Renal pelvis (tissue), 4 donors: ENCODE results near the gene FANCC. TPM values are rescaled to one million over a fixed set of nuclear protein-coding genes. Genes with fewer than 3 reads are reported as not detected.
"Not testable (repeated sequence)": the region's sequence is repeated elsewhere in the genome, so short reads cannot be mapped to it uniquely, and the experiment has no call there.

ENCODE experiments used
- DNase-seq: peaks from one replicate; pipeline ENCODE4 v3.0.0-alpha.2; 2013
- polyA plus RNA-seq, 3 donors: library from polyadenylated mRNA; unstranded; fragments of 120-200 nt; gene quantifications; one replicate each; pipeline ENCODE4 v1.2.1, GENCODE V29; 2013; ENCODE audit not compliant: insufficient read length in 3 of 3

The FANCC gene
- polyA plus RNA-seq, 3 donors, result 20.0 to 26.9 (median 26.2) TPM

DNA sequence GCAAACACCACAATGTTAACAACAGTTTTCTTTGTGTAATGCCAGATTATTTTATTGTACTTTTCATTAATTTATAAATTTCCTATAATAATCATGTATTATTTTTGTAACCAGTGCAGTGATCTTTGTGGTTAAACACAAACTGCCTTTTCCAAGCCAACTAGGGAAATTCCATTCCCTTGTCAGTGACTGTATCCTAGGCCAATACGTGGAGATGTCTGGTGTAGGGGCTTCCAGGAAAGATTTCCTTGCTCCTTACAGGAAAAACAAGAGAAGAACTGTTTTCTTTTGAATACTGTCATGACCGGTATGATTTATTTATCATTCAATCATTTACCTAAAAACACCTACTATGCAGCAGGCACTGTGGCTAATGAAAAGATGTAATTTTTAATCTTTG, 31.4 kb downstream of the FANCC start:
- DNase-seq, result no peak

DNA sequence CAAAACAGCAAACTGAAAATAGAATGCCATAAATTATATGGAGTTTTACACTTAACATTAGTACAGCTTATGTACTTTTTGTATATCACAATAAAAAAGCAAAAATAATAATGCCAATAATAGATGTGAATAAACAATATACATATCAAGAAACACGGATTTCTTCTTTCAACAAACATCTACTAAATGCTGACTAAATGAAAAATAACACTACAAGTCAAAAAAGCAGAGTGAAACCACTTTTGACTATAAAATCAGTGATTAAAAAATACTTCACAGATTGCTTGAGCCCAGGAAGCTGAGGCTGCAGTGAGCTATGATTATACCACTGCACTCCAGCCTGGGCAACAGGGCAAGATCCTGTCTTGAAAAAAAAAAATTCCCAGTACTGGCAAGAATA, 32.2 kb downstream of the FANCC start:
- no peak for DNase-seq

DNA sequence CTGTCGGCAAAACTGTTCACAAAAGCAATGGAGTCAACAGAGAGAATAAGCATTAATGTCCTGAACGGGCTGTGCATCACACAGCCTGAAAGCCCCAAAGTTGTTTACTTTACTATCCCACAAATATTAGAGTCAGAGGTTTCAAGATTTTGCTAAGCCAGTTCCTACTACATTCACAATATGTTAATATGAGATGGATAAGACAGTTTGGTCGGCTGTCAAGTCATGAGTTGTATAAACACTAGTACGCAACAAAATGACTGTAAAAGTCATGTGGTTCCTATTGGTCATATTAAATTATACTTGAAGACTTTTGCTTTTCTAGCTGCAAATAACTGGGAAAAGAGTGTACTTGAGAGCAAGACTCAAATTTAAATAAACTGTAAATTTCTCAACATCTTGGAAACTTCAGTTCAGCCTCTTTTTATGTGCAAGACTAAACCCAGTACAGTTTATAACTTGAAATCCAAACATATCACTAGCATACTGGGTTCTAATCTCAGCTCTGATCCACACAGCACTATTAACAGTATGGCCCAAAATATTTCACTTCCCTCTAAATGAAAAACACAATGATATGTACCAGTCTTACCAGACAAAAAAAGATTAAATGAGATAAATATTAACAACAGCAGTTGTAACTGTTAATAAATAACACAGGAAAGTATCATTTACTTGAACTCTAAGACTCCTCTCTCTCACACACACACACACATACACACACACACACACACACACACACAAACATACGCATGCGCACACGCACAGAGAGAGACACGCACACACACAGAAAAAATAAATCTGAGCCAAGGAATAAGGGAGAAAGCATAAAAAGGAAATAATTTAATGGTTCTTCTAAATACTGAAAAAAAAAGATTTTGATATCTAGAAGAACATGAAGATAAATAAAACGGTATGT, 33.1 kb downstream of the FANCC start:
- DNase-seq, result no peak

DNA sequence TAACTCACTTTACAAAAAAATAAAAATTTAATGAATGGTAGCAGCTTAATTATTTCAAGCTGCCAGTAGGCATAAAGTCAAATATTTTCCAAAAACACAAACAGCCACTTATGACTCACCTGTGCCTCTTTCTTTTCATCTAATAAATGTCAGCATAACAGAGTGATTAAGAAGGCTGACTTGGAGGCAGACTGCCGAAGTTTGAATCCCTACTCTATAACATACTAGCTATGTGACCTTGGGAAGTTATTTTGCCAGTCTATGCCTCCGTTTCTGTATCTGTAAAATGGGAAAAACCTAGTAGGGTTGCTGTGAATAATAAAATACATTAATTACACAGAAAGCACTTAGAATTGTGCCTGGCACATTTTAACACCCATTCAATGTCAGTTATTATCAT, 33.8 kb downstream of the FANCC start:
- DNase-seq, result no peak

DNA sequence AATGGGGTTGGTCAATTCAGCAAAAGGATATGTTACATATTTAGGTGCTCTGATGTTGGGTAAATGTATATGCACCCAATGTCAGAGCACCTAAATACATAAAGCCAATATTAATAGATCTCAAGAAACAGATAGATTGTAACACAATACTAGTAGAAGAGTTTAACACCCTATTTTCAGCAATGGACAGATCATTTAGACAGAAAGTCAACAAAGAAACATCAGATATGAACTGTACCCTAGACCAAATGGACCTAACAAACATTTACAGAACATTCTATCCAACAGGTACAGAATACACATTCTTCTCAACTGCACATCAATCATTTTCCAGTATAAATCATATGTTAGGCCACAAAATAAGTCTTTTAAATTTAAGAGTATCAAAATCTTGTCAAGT, 35.2 kb downstream of the FANCC start:
- no peak for DNase-seq

DNA sequence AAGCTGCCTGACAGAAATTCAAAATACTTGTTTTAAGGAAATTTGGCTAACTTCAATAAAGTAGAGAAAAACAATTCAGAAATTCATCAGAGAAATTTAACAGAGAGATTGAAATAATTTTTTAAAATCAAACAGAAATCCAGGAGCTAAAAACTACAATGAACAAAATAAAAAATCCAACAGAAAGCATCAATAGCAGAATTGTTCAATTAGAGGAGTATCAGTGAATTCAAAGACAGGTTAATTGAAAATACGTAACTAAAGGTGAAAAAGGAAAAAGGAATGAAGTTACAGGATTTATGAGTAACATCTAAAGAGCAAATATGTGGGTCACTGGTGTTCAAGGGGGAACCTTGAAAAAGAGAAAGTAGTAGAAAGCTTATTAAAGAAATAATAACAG, 36.8 kb downstream of the FANCC start:
- no peak for DNase-seq

DNA sequence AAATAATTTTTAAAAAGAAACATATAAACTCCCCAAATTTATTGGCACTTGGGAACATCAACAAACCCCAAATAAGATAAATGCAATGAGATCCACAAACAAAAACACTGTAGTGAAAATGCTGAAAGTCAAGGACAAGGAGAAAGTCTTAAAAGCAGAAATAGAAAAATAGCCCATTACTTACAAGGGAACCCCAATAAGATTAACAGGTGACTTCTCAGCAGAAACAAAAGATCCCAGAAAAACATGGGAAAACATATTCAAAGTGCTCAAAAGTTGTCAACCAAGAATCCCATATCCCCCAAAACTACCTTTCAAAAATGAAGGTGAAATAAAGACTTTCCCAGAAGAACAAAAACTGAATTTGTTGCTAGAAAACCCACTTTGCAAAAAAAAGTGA, 40.0 kb downstream of the FANCC start:
- no peak for DNase-seq

DNA sequence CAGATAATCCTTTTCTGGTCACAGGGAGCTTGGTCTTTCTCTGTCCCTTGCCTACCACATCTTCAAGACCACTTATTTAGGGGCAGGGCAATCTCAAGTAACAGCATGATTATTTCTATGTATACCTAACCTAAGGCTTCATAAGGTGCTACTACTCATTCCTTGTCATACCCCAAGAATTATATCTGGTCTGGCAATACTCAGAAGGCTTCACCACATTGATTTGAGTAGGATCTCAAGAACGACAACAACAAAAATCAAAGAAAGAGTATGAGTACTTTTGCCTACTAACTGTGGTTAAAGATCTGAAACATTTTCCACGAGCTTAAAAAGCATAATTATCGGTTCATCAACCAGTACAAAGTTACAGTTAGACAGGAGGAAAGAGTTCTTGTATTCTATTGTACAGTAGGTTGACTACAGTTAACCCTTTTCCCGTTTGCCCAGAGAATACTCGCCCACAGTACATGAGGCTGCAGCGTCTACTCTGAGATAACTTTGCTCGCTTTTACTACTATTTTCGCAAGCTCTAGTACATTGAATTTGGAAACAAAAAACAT, 41.0 kb downstream of the FANCC start:
- no peak for DNase-seq

DNA sequence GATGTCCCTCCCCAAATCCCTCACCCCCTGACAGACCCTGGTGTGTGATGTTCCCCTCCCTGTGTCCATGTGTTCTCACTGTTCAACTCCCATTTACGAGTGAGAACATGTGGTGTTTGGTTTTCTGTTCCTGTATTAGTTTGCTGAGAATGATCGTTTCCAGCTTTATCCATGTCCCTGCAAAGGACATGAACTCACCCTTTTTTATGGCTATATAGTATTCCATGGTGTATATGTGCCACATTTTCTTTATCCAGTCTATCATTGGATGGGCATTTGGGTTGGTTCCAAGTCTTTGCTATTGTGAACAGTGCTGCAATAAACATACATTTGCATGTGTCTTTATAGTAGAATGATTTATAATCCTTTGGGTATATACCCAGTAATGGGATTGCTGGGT, 43.3 kb downstream of the FANCC start:
- DNase-seq, result not testable (repeated sequence)

DNA sequence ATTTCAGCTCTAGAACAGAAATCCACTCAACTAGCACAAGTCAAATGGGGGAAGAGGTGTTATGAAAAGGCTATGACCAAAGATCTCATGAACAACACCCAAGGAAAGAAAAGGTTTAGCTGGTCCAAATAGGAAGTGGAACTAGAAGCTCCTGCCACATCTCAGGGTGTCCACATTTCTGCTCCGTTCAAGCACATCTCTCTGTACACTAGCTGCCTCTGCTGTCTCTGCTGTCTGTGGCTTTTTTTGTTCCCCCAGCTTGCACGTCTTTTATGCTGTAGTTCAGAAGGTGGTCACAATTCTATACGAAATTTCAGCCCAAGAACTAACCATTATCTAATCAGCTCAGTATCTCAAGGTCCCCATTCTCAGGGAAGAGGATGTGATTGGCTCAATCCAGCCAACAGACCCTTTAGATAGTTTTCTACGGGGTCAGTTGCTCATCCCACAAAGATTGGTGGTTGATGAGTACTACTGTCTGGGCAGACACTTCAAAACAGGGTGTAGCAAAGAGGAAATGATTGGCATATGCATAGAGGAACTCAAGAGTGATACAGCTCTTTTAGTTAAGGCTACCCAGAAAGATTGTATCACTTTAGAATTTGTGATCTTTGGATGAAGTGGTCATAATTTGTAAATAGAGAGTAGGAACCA, 44.0 kb downstream of the FANCC start:
- no peak for DNase-seq

DNA sequence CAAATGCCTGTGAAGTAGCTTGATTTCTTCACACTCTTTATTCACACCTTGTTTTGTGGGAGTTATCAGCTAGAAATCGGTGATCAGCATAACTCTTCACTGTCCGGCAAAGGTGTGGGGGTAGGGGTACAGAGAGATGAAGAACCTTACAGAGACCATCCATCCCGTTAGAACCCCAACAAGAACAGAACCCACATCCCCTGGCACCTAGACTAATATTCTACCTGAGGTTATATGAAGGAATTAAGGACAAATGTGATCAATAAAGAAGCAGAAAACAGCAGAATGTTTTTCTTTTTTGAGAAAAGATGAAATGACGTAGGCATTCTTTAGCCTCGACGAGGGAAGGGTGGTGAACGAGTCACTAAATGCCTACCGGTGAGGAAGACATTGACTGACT, 44.7 kb downstream of the FANCC start:
- DNase-seq, result no peak

DNA sequence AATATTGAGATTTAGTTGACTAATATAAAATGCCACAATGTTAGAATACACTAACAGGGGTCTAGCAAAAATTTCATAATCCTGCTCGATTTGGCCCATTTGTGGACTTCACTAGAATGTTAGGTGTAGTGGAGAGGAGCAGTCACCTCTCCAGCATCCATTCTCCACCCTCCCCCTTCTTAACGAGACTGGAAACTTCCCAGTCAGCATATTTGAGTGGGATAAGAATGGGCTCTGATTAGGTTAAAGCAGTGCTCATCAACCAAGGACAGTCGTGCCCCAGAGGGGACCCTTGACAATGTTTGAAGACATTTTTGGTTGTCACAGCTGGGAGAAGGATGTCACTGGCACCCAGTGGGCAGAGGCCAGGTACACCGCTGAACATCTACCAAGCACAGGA, 46.7 kb downstream of the FANCC start:
- DNase-seq, result no peak

DNA sequence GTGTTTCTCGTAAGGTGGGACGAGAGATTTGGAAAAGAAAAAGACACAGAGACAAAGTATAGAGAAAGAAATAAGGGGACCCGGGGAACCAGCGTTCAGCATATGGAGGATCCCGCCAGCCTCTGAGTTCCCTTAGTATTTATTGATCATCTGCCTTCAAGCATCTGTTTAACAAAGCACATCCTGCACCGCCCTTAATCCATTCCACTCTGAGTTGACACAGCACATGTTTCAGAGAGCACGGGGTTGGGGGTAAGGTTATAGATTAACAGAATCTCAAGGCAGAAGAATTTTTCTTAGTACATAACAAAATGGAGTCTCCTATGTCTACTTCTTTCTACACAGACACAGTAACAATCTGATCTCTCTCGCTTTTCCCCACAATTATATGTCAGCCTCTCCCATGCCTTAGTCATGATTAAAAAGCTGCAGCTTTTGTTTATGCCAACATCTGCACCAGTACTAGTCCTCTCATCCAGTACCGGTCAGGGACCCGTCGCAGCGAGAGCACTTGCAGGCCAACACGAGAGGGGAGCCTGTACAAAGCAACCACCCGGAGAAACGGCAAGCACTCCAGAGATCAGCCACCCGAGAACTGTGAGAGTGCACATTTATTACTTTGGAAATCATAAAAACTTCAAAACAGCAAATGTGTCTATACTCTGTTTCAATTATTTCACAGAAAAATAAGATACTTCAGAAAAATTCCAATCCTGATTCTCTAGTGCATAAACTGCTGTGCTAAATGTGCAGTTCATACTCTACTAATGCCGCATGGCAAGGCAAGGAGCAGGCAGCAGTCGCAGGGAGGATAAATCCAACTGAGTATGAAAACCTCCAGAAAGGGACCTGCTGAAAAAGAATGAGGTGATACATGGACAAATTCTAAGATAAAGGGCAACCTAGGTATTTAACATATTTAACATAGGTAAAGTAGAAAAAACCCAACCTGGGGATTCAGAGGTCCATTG, 47.4 kb downstream of the FANCC start:
- not testable (repeated sequence) for DNase-seq

DNA sequence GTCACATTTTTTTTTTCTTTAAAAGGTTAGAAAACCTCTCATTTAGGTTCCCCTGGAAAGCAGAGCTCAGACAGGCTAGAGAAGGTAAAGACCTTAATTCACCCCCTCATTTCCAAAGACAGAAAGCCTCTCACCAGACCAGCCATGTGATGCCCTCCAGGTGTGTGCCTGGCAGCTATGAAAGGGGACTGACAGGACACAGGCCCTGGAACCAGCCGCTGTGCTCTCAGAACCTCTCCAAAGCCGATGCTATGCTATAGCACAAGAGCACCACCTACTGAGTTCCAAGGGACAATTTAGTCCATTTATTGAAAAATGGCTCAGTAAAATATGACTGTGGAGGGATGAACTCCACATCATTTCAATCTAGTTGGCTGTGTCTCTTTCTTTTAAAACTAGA, 48.8 kb downstream of the FANCC start:
- DNase-seq, result no peak

DNA sequence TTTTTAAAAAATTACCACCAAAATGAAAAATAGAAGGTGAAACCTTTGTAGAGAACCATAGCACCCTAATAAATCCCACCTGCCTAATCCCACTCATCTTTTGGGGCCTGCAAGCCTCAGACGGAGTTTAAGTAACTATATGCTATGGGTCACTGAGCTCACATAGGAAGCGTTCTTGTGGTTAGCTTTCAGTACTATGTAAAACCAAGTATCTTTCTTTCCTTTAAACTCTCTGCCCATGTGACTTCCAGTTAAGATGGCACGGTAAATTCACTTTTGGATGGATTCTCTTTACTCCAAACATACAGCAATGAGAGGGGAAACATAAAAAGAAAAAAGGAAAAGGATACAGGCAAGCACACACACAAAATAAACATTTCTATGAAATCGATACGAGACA, 50.9 kb downstream of the FANCC start:
- DNase-seq, result no peak

DNA sequence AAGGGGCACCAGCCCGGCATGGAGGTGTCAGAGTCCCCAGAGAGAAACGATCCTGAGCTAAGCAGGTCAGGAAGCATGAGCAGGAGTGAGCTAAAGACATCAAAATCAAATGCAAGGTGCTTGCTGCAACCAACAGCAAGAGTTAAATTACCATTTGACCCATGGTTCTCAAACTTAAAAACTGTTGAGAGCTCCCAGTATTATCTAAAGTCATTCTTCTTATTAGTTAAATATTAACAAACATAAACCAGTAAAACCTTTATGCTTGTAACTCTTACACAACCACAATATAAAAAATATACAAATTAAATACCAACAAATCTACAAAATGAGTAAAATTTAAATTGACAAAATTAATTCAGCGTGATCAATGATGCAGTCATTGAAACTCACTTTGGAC, 51.5 kb downstream of the FANCC start:
- DNase-seq, result no peak

DNA sequence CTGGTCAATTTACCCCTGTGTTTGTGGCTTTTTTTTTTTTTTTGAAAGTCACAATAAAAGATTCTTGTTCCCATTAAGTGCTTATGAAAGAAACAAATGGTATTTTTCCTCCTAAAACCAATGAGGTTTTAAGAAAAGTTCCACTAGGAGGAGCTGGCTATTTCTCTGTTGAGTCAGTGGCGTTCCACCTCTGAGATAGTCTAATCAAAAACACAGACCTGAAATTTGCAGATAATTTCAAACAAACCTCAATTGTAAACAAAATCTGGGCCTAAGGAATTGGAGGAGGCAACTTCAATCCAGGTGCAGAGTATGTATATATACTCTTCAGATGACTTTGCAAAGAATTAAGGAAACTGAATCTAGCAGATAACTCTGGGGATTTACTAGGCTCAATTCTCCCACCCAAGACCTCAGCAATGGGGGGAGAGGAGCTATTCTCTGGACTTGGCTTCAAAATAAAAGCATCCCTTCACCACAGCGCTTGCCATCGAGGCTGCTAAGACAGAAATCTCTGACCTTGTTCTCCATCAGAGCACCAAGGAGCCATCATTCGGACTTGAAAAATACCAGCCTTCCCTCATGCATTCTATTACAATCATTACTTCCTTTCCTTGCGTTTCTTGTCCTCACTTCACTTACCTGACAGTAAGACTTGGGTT, 52.4 kb downstream of the FANCC start:
- no peak for DNase-seq

DNA sequence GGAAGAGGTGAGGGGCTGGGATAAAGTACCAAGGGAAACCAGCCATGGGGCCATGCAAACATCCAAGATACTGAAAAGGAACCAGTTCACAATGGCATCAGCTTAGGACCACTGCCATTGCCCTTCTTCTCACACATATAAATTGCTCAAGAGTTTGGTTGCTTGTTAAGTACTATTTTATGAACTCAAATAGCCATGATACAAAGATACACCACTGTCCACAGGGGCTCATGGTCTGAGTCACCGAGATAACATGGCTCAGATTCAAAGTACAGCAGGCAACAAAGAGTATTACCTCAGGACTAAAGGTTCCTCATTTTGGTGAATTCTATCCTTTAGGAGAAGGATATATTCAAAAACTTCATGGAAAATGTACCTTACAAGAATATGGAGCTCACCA, 55.6 kb downstream of the FANCC start:
- no peak for DNase-seq

DNA sequence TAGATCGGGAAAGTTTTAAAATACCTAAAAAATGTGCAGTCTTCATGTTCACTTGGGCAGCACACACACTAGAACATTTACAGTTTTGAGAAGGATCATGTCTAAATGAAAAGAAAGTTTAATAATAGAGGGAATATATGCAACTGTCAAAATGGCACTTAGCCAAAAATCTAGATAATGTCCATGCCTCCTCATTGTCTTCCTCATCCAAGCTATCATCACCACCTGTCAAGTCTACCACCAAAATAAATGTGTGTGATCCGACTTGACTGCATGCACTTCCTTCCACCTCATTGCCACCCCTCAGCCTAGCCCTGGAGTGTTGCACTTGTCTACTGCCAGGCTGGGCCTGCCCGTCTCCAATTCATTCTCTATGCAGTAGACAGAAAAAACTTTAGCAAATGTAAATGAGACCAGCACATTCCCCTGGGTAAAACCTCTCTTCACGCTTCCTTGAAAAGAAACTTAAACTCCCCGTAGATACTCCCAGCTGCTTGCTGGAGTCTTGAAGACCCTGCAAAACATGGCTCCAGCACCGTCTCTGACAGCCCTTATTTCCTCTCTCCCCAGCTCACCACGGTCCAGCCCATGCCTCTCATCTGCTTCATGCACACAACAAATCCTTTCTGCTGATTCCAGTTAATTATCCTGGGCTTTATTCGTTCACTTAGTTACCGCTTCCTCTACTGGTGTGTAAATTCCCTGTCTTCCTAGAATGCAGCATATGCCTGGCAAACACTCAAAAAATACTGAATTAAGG, 66.9 kb downstream of the FANCC start:
- DNase-seq, result no peak

DNA sequence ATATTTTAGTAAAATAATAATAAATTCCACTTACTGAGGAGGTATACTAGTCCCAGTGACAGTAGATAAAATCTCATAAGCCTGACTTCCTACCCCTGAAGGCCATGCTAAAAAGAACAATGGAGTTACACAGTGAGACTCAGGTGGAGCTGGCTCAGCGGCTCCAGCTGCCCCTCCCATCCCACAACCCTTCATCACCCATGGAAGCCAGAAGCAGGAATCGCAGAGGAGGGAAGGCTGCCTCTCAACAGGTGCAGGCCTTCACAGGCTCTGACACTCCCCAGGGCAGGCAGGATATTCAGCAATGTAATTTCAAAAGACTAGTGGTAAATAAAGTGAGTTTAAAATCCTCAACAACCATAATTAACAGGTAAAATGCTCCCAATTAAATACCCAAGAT, 67.5 kb downstream of the FANCC start:
- no peak for DNase-seq

DNA sequence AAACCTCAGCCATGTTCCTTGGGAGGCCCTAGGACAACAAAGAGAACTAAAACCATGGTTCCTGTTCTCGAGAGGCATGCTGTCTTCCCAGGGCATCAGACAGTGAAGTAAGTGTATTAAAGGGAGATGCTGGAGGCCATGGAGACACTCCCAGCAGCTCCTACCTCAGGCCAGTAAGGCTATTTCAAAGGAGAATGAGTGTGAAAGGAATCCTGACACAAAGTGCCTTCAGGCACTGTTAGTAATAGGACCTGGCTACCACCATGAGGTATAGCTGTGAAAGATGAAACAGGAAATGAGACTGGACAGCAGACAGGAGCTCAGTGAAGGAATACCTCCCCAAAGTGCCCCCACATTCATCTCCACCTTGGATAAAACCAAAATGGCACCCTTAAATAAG, 71.0 kb downstream of the FANCC start:
- no peak for DNase-seq
